ES-I3 (cell line): ENCODE data around the gene SPTBN1.

Experiments used
- H3K36me3 ChIP-seq: 2 replicates; pipeline ENCODE4 v1.6.1; 2013; ENCODE audit warnings: mild to moderate bottlenecking, low read length, control low read depth, moderate library complexity; ENCODE audit not compliant: insufficient read depth
- H3K4me1 ChIP-seq: 2 replicates; pipeline ENCODE4 v1.6.1; 2013; ENCODE audit warnings: mild to moderate bottlenecking, control low read depth, low read length; ENCODE audit not compliant: insufficient read depth
- H3K9ac ChIP-seq: 2 replicates; pipeline ENCODE4 v1.6.1; 2013; ENCODE audit warnings: low read depth, mild to moderate bottlenecking, low read length, moderate library complexity
- H3K9me3 ChIP-seq: 2 replicates; pipeline ENCODE4 v1.6.1; 2013; ENCODE audit warnings: mild to moderate bottlenecking, low read length, moderate library complexity; ENCODE audit not compliant: control insufficient read depth, insufficient read depth

The SPTBN1 gene

GRCh38 chr2:54626131-54626530 lies 170.0 kb downstream of the SPTBN1 start:
- Histone ChIP-seq H3K9me3 (no peaks in the 10 kb centered on the region), H3K4me1 (no peaks in the 10 kb centered on the region), H3K9ac (no peak overlapping the region; the same call in 1 of the 2 replicates), H3K36me3 (peaks cover 46% of the 10 kb centered on the region)

- H3K9ac ChIP-seq: no peak overlapping the region
- no peaks in the 10 kb centered on the region for H3K9me3 ChIP-seq
- H3K36me3 ChIP-seq: peaks cover 47% of the 10 kb centered on the region
- no peaks in the 10 kb centered on the region for H3K4me1 ChIP-seq
Measured at GRCh38 chr2:54626884-54627283, 170.8 kb downstream of the SPTBN1 start.

- H3K36me3 ChIP-seq: peaks cover 46% of the 10 kb centered on the region
- H3K4me1 ChIP-seq: no peaks in the 10 kb centered on the region
- no peaks in the 10 kb centered on the region for H3K9me3 ChIP-seq
- H3K9ac ChIP-seq: no peak overlapping the region
Measured at GRCh38 chr2:54627973-54628372, 171.8 kb downstream of the SPTBN1 start.

GRCh38 chr2:54628418-54628817 lies 172.3 kb downstream of the SPTBN1 start:
- peaks cover 41% of the 10 kb centered on the region for H3K36me3 ChIP-seq
- H3K4me1 ChIP-seq: peaks cover 2% of the 10 kb centered on the region; the same call in 1 of the 2 replicates
- H3K9me3 ChIP-seq: no peaks in the 10 kb centered on the region
- H3K9ac ChIP-seq: no peak overlapping the region

GRCh38 chr2:54628957-54629356 lies 172.8 kb downstream of the SPTBN1 start:
- Histone ChIP-seq H3K9ac (no peak overlapping the region), H3K4me1 (peaks cover 6% of the 10 kb centered on the region), H3K36me3 (peaks cover 42% of the 10 kb centered on the region), H3K9me3 (no peaks in the 10 kb centered on the region)

GRCh38 chr2:54629390-54629789 lies 173.3 kb downstream of the SPTBN1 start:
- Histone ChIP-seq H3K4me1 (peaks cover 10% of the 10 kb centered on the region), H3K36me3 (peaks cover 40% of the 10 kb centered on the region), H3K9ac (no peak overlapping the region), H3K9me3 (no peaks in the 10 kb centered on the region)

GRCh38 chr2:54629914-54630857 lies 174.1 kb downstream of the SPTBN1 start:
- Histone ChIP-seq H3K9me3 (no peaks in the 10 kb centered on the region), H3K4me1 (peaks cover 17% of the 10 kb centered on the region), H3K36me3 (peaks cover 35% of the 10 kb centered on the region), H3K9ac (no peak overlapping the region)

- no peak overlapping the region for H3K9ac ChIP-seq
- H3K9me3 ChIP-seq: no peaks in the 10 kb centered on the region
- peaks cover 34% of the 10 kb centered on the region for H3K36me3 ChIP-seq
- H3K4me1 ChIP-seq: peaks cover 23% of the 10 kb centered on the region
Measured at GRCh38 chr2:54630858-54631497, 174.9 kb downstream of the SPTBN1 start.

GRCh38 chr2:54631755-54632154 lies 175.6 kb downstream of the SPTBN1 start:
- Histone ChIP-seq H3K9me3 (no peaks in the 10 kb centered on the region), H3K4me1 (peaks cover 23% of the 10 kb centered on the region), H3K36me3 (peaks cover 30% of the 10 kb centered on the region), H3K9ac (no peak overlapping the region)

GRCh38 chr2:54632733-54633692 lies 176.9 kb downstream of the SPTBN1 start:
- Histone ChIP-seq H3K9ac (no peak overlapping the region), H3K36me3 (peaks cover 26% of the 10 kb centered on the region)

GRCh38 chr2:54634021-54634420 lies 177.9 kb downstream of the SPTBN1 start:
- H3K36me3 ChIP-seq: peaks cover 31% of the 10 kb centered on the region
- H3K9ac ChIP-seq: no peak overlapping the region
- peaks cover 23% of the 10 kb centered on the region for H3K4me1 ChIP-seq
- no peaks in the 10 kb centered on the region for H3K9me3 ChIP-seq

More at GRCh38 chr2:54632733-54633692, 176.9 kb downstream of the SPTBN1 start:
- Histone ChIP-seq H3K9me3 (no peaks in the 10 kb centered on the region), H3K4me1 (peaks cover 23% of the 10 kb centered on the region)

GRCh38 chr2:54634564-54635511 lies 178.7 kb downstream of the SPTBN1 start:
- H3K4me1 ChIP-seq: peaks cover 23% of the 10 kb centered on the region
- H3K9ac ChIP-seq: no peak overlapping the region
- H3K9me3 ChIP-seq: no peaks in the 10 kb centered on the region
- H3K36me3 ChIP-seq: peaks cover 32% of the 10 kb centered on the region

- H3K9me3 ChIP-seq: no peaks in the 10 kb centered on the region
- H3K4me1 ChIP-seq: peaks cover 23% of the 10 kb centered on the region
- H3K9ac ChIP-seq: no peak overlapping the region
- peaks cover 32% of the 10 kb centered on the region for H3K36me3 ChIP-seq
Measured at GRCh38 chr2:54635554-54636152, 179.5 kb downstream of the SPTBN1 start.
